GM23338 (cell line): ENCODE data around the gene GKN2. TPM values are rescaled to one million over a fixed set of nuclear protein-coding genes. Genes with fewer than 3 reads are reported as not detected.

Source experiments
- ATAC-seq: fragments of 200-7000 bp; cut with Tn5 transposase; 3 replicates; pipeline ENCODE4 v1.9.1; 2020
- DNase-seq: peaks from one replicate; pipeline ENCODE4 v3.0.0-alpha.2; 2015; ENCODE audit warnings: low spot score
- H2AFZ ChIP-seq: fragments of 200-600 bp; sonication (generic); 2 replicates; pipeline ENCODE4 v1.8.0; 2016; ENCODE audit warnings: antibody characterized with exemption, mild to moderate bottlenecking, moderate library complexity
- H3F3A ChIP-seq: fragments of 200-600 bp; sonication (generic); replicated peaks from 2 replicates; pipeline ENCODE4 v1.8.0; 2017; ENCODE audit warnings: antibody characterized with exemption, mixed run types, low read depth
- H3K27ac ChIP-seq: fragments of 200-600 bp; sonication (generic); 2 replicates; pipeline ENCODE4 v1.6.1; 2016; ENCODE audit warnings: low read depth
- H3K27me3 ChIP-seq: fragments of 200-600 bp; sonication (generic); 2 replicates; pipeline ENCODE4 v1.8.0; 2016; ENCODE audit warnings: mild to moderate bottlenecking, mixed run types, moderate library complexity; ENCODE audit not compliant: insufficient read depth
- H3K36me3 ChIP-seq: fragments of 200-600 bp; sonication (generic); 2 replicates; pipeline ENCODE4 v1.8.0; 2016; ENCODE audit warnings: mild to moderate bottlenecking; ENCODE audit not compliant: insufficient read depth
- H3K4me1 ChIP-seq: fragments of 200-600 bp; sonication (generic); 2 replicates; pipeline ENCODE4 v1.8.0; 2016; ENCODE audit warnings: mild to moderate bottlenecking, moderate library complexity; ENCODE audit not compliant: insufficient read depth
- H3K4me2 ChIP-seq: fragments of 200-600 bp; sonication (generic); 2 replicates; pipeline ENCODE4 v1.7.1; 2017; ENCODE audit warnings: mixed run types
- H3K4me3 ChIP-seq: fragments of 200-600 bp; sonication (generic); 2 replicates; pipeline ENCODE4 v1.6.1; 2016; ENCODE audit warnings: mixed run types
- H3K79me2 ChIP-seq: fragments of 200-600 bp; sonication (generic); replicated peaks from 2 replicates; pipeline ENCODE4 v1.8.0; 2017; ENCODE audit warnings: mild to moderate bottlenecking; ENCODE audit not compliant: insufficient read depth
- H3K9me2 ChIP-seq: fragments of 200-600 bp; sonication (generic); 2 replicates; pipeline ENCODE4 v1.8.0; 2017; ENCODE audit not compliant: insufficient read depth
- H4K20me1 ChIP-seq: fragments of 200-600 bp; sonication (generic); replicated peaks from 2 replicates; pipeline ENCODE4 v1.8.0; 2017; ENCODE audit warnings: mild to moderate bottlenecking; ENCODE audit not compliant: insufficient read depth
- H3K27ac Mint-ChIP-seq: 2 replicates; pipeline ENCODE4 v1.8.0; 2020; ENCODE audit warnings: inconsistent platforms, mild to moderate bottlenecking, moderate library complexity, mixed read lengths
- H3K27me3 Mint-ChIP-seq: 3 replicates; pipeline ENCODE4 v1.8.0; 2022; ENCODE audit warnings: low read depth, mild to moderate bottlenecking, moderate library complexity, mixed read lengths, inconsistent platforms; ENCODE audit not compliant: insufficient read depth, poor library complexity
- H3K36me3 Mint-ChIP-seq: 3 replicates; pipeline ENCODE4 v1.8.0; 2021; ENCODE audit warnings: low read depth, mild to moderate bottlenecking, inconsistent platforms, moderate library complexity, mixed read lengths
- H3K4me1 Mint-ChIP-seq: 3 replicates; pipeline ENCODE4 v1.8.0; 2020; ENCODE audit warnings: mild to moderate bottlenecking, inconsistent platforms, mixed read lengths
- H3K4me3 Mint-ChIP-seq: 3 replicates; pipeline ENCODE4 v1.8.0; 2021; ENCODE audit warnings: moderate library complexity, mild to moderate bottlenecking, inconsistent platforms, mixed read lengths
- H3K9me3 Mint-ChIP-seq: 3 replicates; pipeline ENCODE4 v1.8.0; 2020; ENCODE audit warnings: moderate library complexity, mild to moderate bottlenecking, inconsistent platforms, mixed read lengths
- CREB1 ChIP-seq: fragments of 250-450 bp; sonication (Bioruptor Pico); IDR thresholded peaks from 2 replicates; pipeline ENCODE4 v1.5.0; 2020; ENCODE audit warnings: low read depth, mild to moderate bottlenecking, moderate library complexity
- EZH2 ChIP-seq: fragments of 200-600 bp; sonication (generic); IDR thresholded peaks from one replicate; pipeline ENCODE4 v1.8.0; 2017; ENCODE audit warnings: antibody characterized with exemption, mild to moderate bottlenecking, low read depth; ENCODE audit not compliant: unreplicated experiment
- EZH2phosphoT487 ChIP-seq: fragments of 200-600 bp; sonication (generic); IDR thresholded peaks from one replicate; pipeline ENCODE4 v1.8.1; 2018; ENCODE audit warnings: antibody characterized with exemption; ENCODE audit not compliant: unreplicated experiment
- JUNB ChIP-seq: IDR thresholded peaks from one replicate; pipeline ENCODE4 v1.6.1; 2016; ENCODE audit warnings: antibody characterized with exemption; ENCODE audit not compliant: unreplicated experiment
- POLR2AphosphoS5 ChIP-seq: IDR thresholded peaks from 2 replicates; pipeline ENCODE4 v1.6.1; 2016; ENCODE audit warnings: antibody characterized with exemption, low read depth
- STAT1 ChIP-seq: IDR thresholded peaks from one replicate; pipeline ENCODE4 v1.6.1; 2016; ENCODE audit warnings: antibody characterized with exemption; ENCODE audit not compliant: unreplicated experiment
- ZNF331 ChIP-seq: fragments of 250-450 bp; sonication (Bioruptor Pico); IDR thresholded peaks from 2 replicates; pipeline ENCODE4 v1.5.0; 2020; ENCODE audit warnings: low read depth, mild to moderate bottlenecking, moderate library complexity
- polyA plus RNA-seq: library from polyadenylated mRNA; unstranded; fragments of >200 nt; fragmentation: Nextera tagmentation; extraction: Ambion mirVana; gene quantifications from 2 replicates; pipeline ENCODE4 v1.2.1, GENCODE V29; 2016
- total RNA-seq: library from RNA; depleted of rRNA; stranded (reverse); fragments of >200 nt; shearing (Covaris generic); gene quantifications from 2 replicates; pipeline ENCODE4 v1.2.3, GENCODE V29; 2014
- TF ChIP-seq, protein P1 (sequence below): IDR thresholded peaks from one replicate; pipeline ENCODE4 v1.6.1; 2018; ENCODE audit warnings: antibody characterized with exemption; ENCODE audit not compliant: unreplicated experiment
- TF ChIP-seq, protein P2 (sequence below): IDR thresholded peaks from 2 replicates; pipeline ENCODE4 v1.6.1; 2016; ENCODE audit warnings: antibody characterized with exemption
- TF ChIP-seq, protein P3 (sequence below): fragments of 250-450 bp; sonication (Bioruptor Pico); IDR thresholded peaks from 2 replicates; pipeline ENCODE4 v1.5.0; 2020; ENCODE audit warnings: mild to moderate bottlenecking, moderate library complexity

Gene GKN2
- total and polyA plus RNA-seq, 2 experiments from 2014 or later: not detected

GRCh38 chr2:68931799-68932198, 20.9 kb downstream of the GKN2 start:
- no peaks in the 10 kb centered on the region for H3K27me3 Mint-ChIP-seq
- Histone ChIP-seq H3K9me2 (0 out of 2 replicates have a peak, but pooled peaks cover 4% of the 10 kb centered on the region), H2AFZ (no peak overlapping the region), H3K36me3 (no peaks in the 10 kb centered on the region), H4K20me1 (no peaks in the 10 kb centered on the region), H3K27me3 (no peaks in the 10 kb centered on the region), H3F3A (no peaks in the 10 kb centered on the region), H3K27ac (no peak overlapping the region), H3K4me2 (no peak overlapping the region), H3K79me2 (no peaks in the 10 kb centered on the region), H3K4me1 (no peaks in the 10 kb centered on the region), H3K4me3 (no peak overlapping the region)
- H3K9me3 Mint-ChIP-seq: no peaks in the 10 kb centered on the region; the same call in 2 of the 3 replicates
- H3K4me3 Mint-ChIP-seq: no peak overlapping the region
- no peak for ATAC-seq
- no peak overlapping the region for H3K27ac Mint-ChIP-seq
- TF ChIP-seq POLR2AphosphoS5: no peak
- no peak for TF ChIP-seq JUNB
- no peak for TF ChIP-seq STAT1
- TF ChIP-seq ZNF331 (CRISPR knock-in tag): no peak
- TF ChIP-seq CREB1 (CRISPR knock-in tag): no peak
- TF ChIP-seq, protein P1, sequence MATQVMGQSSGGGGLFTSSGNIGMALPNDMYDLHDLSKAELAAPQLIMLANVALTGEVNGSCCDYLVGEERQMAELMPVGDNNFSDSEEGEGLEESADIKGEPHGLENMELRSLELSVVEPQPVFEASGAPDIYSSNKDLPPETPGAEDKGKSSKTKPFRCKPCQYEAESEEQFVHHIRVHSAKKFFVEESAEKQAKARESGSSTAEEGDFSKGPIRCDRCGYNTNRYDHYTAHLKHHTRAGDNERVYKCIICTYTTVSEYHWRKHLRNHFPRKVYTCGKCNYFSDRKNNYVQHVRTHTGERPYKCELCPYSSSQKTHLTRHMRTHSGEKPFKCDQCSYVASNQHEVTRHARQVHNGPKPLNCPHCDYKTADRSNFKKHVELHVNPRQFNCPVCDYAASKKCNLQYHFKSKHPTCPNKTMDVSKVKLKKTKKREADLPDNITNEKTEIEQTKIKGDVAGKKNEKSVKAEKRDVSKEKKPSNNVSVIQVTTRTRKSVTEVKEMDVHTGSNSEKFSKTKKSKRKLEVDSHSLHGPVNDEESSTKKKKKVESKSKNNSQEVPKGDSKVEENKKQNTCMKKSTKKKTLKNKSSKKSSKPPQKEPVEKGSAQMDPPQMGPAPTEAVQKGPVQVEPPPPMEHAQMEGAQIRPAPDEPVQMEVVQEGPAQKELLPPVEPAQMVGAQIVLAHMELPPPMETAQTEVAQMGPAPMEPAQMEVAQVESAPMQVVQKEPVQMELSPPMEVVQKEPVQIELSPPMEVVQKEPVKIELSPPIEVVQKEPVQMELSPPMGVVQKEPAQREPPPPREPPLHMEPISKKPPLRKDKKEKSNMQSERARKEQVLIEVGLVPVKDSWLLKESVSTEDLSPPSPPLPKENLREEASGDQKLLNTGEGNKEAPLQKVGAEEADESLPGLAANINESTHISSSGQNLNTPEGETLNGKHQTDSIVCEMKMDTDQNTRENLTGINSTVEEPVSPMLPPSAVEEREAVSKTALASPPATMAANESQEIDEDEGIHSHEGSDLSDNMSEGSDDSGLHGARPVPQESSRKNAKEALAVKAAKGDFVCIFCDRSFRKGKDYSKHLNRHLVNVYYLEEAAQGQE: no peak
- TF ChIP-seq EZH2phosphoT487: no peak
- no peak for TF ChIP-seq EZH2
- TF ChIP-seq, protein P2, sequence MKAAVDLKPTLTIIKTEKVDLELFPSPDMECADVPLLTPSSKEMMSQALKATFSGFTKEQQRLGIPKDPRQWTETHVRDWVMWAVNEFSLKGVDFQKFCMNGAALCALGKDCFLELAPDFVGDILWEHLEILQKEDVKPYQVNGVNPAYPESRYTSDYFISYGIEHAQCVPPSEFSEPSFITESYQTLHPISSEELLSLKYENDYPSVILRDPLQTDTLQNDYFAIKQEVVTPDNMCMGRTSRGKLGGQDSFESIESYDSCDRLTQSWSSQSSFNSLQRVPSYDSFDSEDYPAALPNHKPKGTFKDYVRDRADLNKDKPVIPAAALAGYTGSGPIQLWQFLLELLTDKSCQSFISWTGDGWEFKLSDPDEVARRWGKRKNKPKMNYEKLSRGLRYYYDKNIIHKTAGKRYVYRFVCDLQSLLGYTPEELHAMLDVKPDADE: no peak
- TF ChIP-seq, protein P3, sequence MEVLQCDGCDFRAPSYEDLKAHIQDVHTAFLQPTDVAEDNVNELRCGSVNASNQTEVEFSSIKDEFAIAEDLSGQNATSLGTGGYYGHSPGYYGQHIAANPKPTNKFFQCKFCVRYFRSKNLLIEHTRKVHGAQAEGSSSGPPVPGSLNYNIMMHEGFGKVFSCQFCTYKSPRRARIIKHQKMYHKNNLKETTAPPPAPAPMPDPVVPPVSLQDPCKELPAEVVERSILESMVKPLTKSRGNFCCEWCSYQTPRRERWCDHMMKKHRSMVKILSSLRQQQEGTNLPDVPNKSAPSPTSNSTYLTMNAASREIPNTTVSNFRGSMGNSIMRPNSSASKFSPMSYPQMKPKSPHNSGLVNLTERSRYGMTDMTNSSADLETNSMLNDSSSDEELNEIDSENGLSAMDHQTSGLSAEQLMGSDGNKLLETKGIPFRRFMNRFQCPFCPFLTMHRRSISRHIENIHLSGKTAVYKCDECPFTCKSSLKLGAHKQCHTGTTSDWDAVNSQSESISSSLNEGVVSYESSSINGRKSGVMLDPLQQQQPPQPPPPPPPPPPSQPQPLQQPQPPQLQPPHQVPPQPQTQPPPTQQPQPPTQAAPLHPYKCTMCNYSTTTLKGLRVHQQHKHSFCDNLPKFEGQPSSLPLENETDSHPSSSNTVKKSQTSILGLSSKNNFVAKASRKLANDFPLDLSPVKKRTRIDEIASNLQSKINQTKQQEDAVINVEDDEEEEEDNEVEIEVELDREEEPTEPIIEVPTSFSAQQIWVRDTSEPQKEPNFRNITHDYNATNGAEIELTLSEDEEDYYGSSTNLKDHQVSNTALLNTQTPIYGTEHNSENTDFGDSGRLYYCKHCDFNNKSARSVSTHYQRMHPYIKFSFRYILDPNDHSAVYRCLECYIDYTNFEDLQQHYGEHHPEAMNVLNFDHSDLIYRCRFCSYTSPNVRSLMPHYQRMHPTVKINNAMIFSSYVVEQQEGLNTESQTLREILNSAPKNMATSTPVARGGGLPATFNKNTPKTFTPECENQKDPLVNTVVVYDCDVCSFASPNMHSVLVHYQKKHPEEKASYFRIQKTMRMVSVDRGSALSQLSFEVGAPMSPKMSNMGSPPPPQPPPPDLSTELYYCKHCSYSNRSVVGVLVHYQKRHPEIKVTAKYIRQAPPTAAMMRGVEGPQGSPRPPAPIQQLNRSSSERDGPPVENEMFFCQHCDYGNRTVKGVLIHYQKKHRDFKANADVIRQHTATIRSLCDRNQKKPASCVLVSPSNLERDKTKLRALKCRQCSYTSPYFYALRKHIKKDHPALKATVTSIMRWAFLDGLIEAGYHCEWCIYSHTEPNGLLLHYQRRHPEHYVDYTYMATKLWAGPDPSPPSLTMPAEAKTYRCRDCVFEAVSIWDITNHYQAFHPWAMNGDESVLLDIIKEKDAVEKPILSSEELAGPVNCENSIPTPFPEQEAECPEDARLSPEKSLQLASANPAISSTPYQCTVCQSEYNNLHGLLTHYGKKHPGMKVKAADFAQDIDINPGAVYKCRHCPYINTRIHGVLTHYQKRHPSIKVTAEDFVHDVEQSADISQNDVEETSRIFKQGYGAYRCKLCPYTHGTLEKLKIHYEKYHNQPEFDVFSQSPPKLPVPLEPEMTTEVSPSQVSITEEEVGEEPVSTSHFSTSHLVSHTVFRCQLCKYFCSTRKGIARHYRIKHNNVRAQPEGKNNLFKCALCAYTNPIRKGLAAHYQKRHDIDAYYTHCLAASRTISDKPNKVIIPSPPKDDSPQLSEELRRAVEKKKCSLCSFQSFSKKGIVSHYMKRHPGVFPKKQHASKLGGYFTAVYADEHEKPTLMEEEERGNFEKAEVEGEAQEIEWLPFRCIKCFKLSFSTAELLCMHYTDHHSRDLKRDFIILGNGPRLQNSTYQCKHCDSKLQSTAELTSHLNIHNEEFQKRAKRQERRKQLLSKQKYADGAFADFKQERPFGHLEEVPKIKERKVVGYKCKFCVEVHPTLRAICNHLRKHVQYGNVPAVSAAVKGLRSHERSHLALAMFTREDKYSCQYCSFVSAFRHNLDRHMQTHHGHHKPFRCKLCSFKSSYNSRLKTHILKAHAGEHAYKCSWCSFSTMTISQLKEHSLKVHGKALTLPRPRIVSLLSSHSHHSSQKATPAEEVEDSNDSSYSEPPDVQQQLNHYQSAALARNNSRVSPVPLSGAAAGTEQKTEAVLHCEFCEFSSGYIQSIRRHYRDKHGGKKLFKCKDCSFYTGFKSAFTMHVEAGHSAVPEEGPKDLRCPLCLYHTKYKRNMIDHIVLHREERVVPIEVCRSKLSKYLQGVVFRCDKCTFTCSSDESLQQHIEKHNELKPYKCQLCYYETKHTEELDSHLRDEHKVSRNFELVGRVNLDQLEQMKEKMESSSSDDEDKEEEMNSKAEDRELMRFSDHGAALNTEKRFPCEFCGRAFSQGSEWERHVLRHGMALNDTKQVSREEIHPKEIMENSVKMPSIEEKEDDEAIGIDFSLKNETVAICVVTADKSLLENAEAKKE: no peak
- no peaks in the 10 kb centered on the region for H3K4me1 Mint-ChIP-seq
- H3K36me3 Mint-ChIP-seq: no peaks in the 10 kb centered on the region
- DNase-seq: no peak
